ENCODE results near the gene MRGPRD.
"Not testable (repeated sequence)": the region's sequence is repeated elsewhere in the genome, so short reads cannot be mapped to it uniquely, and the experiment has no call there.

MRGPRD gene

GRCh38 chr11:69005631-69006368, 25.0 kb upstream of the MRGPRD start:
- DNase-seq (ENCODE audit: low read depth), result no peak

DNA sequence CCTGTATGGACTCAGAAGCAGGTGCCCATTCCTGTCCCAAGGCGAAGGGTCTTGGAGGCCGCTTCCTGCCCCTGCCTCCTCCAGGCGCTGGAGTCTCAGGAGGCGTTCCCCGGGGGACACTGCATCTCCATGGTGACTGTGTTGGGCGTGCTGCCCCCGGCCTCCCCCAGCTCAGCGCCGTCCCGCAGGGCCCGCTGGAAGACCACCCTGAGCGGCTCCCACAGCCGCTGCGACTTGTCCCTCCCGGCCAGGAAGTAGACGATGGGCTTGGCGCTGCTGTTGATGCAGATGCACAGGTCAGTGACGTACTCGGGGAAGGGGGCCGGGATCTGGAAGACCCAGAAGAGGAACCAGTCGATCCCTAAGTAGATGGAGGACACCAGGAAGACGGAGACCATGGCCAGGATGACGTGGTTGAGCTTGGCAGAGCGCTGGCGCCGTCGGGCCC, 24.4 kb upstream of the MRGPRD start:
- DNase-seq (ENCODE audit: low read depth), result no peak

DNA sequence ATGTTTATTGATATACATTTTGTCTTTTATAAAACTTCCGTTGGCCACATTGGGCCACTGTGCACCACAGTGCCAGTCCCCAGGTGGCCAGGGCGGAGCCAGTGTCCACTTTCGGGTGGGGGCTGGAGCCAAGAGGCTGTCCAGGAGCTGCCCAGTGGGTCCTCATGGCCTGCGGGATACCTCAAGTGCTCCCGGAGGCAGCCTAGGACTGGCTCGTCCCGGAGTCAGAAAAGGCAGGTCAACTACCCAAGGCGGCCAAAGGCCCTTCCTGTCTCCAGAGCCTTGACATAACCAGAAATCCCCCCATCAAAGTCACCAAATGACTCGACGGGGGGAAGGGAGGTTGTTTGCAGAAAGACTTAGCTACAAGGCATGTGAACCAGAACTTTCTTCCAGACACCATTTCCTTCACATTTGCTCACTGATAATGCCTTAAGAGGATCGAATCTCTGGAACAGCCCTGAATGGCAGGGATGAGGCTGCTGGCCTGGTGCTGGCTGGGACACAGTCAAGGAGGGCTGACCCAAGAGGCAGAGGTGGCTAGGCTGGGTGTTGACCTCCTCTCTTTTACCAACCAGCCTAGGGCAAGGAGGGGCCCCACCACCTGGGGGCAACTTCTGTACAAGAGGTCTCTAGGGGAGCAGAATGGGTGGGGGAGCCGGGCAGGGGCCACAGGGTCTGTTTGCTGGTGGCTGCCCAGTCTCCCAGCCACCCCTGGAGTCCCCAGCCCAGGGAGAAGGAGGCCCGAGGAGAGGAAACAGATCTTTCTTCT, 23.8 kb upstream of the MRGPRD start:
- DNase-seq (ENCODE audit: low read depth), result no peak

DNA sequence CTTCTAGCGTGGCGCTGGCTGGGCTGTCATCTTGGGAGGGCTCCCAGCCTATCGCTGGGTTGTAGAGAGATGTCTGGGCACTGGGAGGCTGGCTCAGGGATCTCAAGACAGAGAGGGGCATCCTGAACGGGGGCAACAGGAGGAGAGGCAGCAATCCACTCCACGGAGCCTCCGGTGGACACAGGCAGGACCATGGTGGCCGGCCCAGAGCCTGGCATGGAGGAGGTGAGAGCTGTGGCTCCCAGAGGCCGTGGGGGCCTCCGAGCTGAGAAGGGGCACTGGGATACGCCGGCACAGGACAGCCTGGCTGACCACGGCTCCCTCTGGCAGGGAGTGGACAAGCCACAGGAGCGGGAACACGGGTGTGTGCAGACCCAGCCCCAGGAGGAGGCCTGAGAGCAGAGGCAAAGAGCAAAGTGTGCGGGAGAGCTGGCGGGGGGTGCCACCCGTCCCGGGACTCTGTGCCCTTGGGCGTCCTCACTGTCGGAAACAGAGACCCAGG, 23.1 kb upstream of the MRGPRD start:
- no peak for DNase-seq (ENCODE audit: low read depth)

- DNase-seq (ENCODE audit: low read depth), result no peak
These were observed 22.6 kb upstream of the MRGPRD start for GRCh38 chr11:69003301-69003865.

- no peak for DNase-seq (ENCODE audit: low read depth)
These were observed 21.9 kb upstream of the MRGPRD start for GRCh38 chr11:69002570-69003231.

- DNase-seq (ENCODE audit: low read depth), result no peak
These were observed 21.4 kb upstream of the MRGPRD start for GRCh38 chr11:69002110-69002569.

- no peak for DNase-seq (ENCODE audit: low read depth)
These were observed 20.7 kb upstream of the MRGPRD start for GRCh38 chr11:69001243-69002081.

DNA sequence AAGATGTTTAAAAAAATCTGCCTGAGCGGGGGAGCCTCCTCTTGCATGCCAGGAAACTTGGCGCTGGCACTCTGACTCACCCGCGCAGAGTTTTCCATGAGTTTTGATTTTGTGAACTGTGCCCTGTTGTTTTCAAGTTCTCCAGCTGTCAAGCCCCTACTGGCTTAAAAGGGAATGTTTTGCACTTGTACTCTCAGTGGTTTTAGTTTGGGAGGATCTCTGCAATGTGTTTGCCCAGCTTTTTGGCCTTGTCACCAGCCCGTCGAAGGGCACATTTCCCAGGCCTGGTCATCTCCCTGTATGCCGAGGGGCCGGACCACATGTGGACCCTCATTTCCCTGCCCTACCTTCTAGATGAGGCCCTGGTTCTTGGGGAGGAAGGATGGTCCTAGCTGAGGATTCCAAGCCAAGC, 20.1 kb upstream of the MRGPRD start:
- DNase-seq (ENCODE audit: low read depth), result peak; percentile 73

DNA sequence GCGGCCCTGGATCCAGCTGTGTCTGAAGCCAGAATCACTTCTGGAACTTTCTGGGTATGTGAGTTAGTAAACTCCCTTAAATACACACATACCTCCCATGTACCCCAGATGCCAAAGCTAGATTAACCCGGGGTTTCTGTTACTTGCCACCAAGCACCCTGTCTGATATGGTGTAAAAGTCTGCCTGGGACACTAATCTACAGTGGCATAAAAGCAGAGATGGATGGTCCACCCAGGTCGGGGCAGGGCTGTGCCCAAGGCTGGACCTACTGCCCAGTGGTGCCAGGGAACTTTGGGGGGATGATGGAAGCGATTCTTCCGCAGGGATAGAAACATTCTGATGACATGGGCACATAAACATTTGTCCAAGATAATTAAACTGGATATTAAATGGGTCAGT, 19.6 kb upstream of the MRGPRD start:
- DNase-seq (ENCODE audit: low read depth), result no peak

- DNase-seq (ENCODE audit: low read depth), result not testable (repeated sequence)
These were observed 19.1 kb upstream of the MRGPRD start for GRCh38 chr11:68999748-69000355.

GRCh38 chr11:68999093-68999747, 18.4 kb upstream of the MRGPRD start:
- no peak for DNase-seq (ENCODE audit: low read depth)

DNA sequence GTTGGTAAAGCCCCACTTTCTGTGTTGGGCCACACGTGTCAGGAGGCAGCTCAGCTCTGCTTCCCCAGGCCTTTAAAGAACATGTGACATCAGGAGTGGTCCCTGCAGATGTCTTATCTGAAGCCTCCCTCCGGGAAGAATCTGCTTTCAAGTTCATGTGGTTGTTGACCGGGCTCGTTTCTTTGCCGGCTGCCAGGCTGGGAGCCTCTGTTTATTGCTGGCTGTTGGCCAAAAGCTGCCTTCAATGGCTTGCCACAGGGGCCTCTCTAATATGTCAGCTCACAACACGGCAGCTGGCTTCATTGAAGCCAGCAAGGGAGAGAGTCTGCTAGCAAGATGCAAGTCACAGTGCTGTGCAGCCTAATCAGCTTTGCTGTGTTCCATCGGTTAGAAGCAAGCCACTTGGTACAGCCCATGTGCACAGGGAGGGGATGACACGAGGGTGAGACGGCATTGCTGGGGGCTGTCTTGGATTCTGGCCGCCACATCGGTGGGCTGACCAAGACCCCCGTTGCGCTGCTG, 17.7 kb upstream of the MRGPRD start:
- no peak for DNase-seq (ENCODE audit: low read depth)

- no peak for DNase-seq (ENCODE audit: low read depth)
These were observed 17.2 kb upstream of the MRGPRD start for GRCh38 chr11:68997995-68998348.

DNA sequence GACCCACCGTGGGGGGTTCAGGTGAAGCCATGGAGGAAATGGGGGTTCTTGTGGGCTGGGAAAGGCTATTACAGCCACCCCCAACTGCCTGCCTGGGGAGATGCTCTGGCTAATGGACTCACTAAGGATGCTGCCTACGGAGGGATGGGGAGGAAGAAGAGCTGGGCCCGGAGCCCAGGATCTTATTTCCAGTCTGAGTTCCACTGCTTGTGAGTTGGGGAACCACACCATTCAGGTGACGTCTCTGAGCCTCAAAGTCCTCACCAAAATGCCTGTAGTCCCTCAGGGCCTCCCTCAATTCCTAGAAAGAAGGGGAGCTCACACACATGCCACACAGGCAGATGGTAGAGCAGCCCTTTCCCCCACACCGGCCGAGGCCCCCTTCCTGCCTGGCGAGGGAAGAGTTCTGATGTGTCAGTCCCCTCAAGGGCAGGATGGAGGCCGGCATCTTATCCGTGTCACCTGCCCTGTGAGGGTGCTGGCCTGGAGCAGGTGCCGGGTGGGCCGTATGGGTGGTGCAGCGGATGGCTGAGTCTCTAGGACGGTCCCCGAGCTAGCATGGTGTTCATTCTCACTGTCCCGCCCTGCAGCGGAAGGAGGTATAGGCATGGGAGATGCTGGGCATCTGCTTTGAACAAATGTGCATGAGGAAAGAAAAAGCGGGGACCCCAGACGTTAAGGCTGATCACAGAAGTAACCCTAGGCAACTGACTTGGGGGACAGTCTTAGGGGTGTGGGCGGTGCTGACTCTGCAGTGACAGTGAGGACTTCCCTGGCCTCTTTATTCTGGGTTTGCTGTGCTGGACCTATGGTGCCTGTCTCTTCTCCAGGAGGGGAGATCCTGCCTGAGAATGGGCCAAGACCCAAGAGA, 16.6 kb upstream of the MRGPRD start:
- DNase-seq (ENCODE audit: low read depth), result no peak

- no peak for DNase-seq (ENCODE audit: low read depth)
These were observed 15.8 kb upstream of the MRGPRD start for GRCh38 chr11:68996376-68997123.

- no peak for DNase-seq (ENCODE audit: low read depth)
These were observed 14.1 kb upstream of the MRGPRD start for GRCh38 chr11:68994894-68995285.

- DNase-seq (ENCODE audit: low read depth), result no peak
These were observed 13.5 kb upstream of the MRGPRD start for GRCh38 chr11:68994161-68994893.

Data from iris pigment epithelial cell (primary cell).